Neural progenitor cell (in vitro differentiated cells): Measurements from ENCODE around the gene SLC16A13. TPM values are rescaled to one million over a fixed set of nuclear protein-coding genes. Genes with fewer than 3 reads are reported as not detected.

Experiments used
- DNase-seq: peaks from one replicate; pipeline ENCODE4 v3.0.0-alpha.2; 2016; ENCODE audit warnings: low spot score
- H2AFZ ChIP-seq: fragments of 200-600 bp; sonication (generic); replicated peaks from 2 replicates; pipeline ENCODE4 v1.6.1; 2016; ENCODE audit warnings: antibody characterized with exemption
- H3F3A ChIP-seq: fragments of 200-600 bp; sonication (generic); 2 replicates; pipeline ENCODE4 v1.6.1; 2016; ENCODE audit warnings: antibody characterized with exemption, low read depth
- H3K27ac ChIP-seq: fragments of 200-600 bp; sonication (generic); 2 replicates; pipeline ENCODE4 v1.5.1; 2016; ENCODE audit warnings: mild to moderate bottlenecking
- H3K27me3 ChIP-seq: fragments of 200-600 bp; sonication (generic); 2 replicates; pipeline ENCODE4 v1.6.1; 2016; ENCODE audit warnings: mild to moderate bottlenecking, moderate library complexity
- H3K36me3 ChIP-seq: fragments of 200-600 bp; sonication (generic); 2 replicates; pipeline ENCODE4 v1.5.1; 2016
- H3K4me1 ChIP-seq: fragments of 200-600 bp; sonication (generic); 2 replicates; pipeline ENCODE4 v1.6.1; 2016; ENCODE audit warnings: mixed run types
- H3K4me2 ChIP-seq: fragments of 200-600 bp; sonication (generic); 2 replicates; pipeline ENCODE4 v1.6.1; 2016
- H3K4me3 ChIP-seq: fragments of 200-600 bp; sonication (generic); 2 replicates; pipeline ENCODE4 v1.5.1; 2016
- H3K79me2 ChIP-seq: fragments of 200-600 bp; sonication (generic); 2 replicates; pipeline ENCODE4 v1.6.1; 2016; ENCODE audit warnings: low read depth
- H3K9ac ChIP-seq: fragments of 200-600 bp; sonication (generic); 2 replicates; pipeline ENCODE4 v1.6.1; 2016
- H3K9me3 ChIP-seq: fragments of 200-600 bp; sonication (generic); 2 replicates; pipeline ENCODE4 v1.5.1; 2016; ENCODE audit warnings: low read depth
- H4K20me1 ChIP-seq: fragments of 200-600 bp; sonication (generic); 2 replicates; pipeline ENCODE4 v1.6.1; 2016; ENCODE audit warnings: low read depth
- H3K27ac Mint-ChIP-seq: 3 replicates; pipeline ENCODE4 v1.8.0; 2021; ENCODE audit warnings: mixed read lengths
- H3K27me3 Mint-ChIP-seq: 2 replicates; pipeline ENCODE4 v1.8.0; 2022; ENCODE audit warnings: low read depth, mild to moderate bottlenecking, inconsistent platforms, moderate library complexity, mixed read lengths; ENCODE audit not compliant: insufficient read depth
- H3K36me3 Mint-ChIP-seq: 3 replicates; pipeline ENCODE4 v1.8.0; 2021; ENCODE audit warnings: mixed read lengths
- H3K4me1 Mint-ChIP-seq: 3 replicates; pipeline ENCODE4 v1.8.0; 2021; ENCODE audit warnings: mixed read lengths
- H3K4me3 Mint-ChIP-seq: 3 replicates; pipeline ENCODE4 v1.8.0; 2021; ENCODE audit warnings: mild to moderate bottlenecking, moderate library complexity, mixed read lengths
- H3K9me3 Mint-ChIP-seq: 3 replicates; pipeline ENCODE4 v1.8.0; 2020; ENCODE audit warnings: mixed read lengths
- EZH2 ChIP-seq: fragments of 200-600 bp; sonication (generic); IDR thresholded peaks from 2 replicates; pipeline ENCODE4 v1.6.1; 2017; ENCODE audit warnings: antibody characterized with exemption, mild to moderate bottlenecking, moderate library complexity
- EZH2phosphoT487 ChIP-seq: fragments of 200-600 bp; sonication (generic); IDR thresholded peaks from 2 replicates; pipeline ENCODE4 v1.6.1; 2017; ENCODE audit warnings: antibody characterized with exemption
- total RNA-seq: library from RNA; depleted of rRNA; stranded (reverse); fragments of >200 nt; gene quantifications from 2 replicates; pipeline ENCODE4 v1.2.3, GENCODE V29; 2015; ENCODE audit warnings: low replicate concordance
- TF ChIP-seq, protein P1 (sequence below): fragments of 200-600 bp; sonication (generic); IDR thresholded peaks from 2 replicates; pipeline ENCODE4 v1.5.1; 2017; ENCODE audit warnings: antibody characterized with exemption, mild to moderate bottlenecking

The SLC16A13 gene
- total RNA-seq, 1 donor from 2014 or later, result not detected

DNA sequence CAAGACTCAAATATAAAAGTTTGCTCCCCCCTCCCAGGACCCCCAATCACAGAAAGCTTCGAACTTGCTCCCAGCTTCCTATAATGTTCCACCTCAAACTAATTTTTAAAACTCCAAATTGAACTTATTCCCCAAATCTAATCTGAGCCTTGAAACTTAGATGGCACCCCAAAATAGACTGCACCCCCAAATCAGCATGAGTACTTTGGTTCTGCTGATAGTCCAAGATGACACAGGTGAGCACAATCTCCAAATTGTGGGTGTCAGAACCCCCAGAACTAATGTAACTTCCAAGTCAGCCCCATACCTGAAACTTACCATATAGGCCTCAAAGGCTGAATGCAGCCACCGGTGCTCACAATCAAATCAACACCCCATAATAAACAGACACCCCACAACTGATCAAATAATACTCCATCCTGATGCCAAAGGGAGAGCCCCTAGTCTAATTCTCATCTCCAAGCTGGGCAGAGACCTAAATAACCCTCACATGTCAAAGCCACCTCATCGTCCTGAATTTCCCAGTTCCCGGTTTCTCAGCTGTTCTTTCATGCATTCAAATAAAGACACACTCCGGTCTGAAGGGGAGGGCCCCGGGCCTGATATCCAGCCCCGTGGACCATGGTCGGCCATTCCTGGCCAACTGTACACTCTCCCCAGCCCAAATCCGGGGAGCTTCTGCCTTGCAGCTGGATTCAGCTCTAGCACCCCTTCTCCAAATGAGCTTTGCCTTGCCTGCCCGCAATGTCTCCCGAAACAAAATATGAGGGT, 14.7 kb upstream of the SLC16A13 start:
- H3K36me3 Mint-ChIP-seq, result peaks cover 2% of the 10 kb centered on the region
- Histone ChIP-seq H4K20me1 (no peaks in the 10 kb centered on the region), H3K27me3 (peaks cover 43% of the 10 kb centered on the region), H3K79me2 (no peaks in the 10 kb centered on the region), H3K9ac (no peak overlapping the region), H3K4me1 (peaks cover 6% of the 10 kb centered on the region), H3F3A (peaks cover 30% of the 10 kb centered on the region), H3K4me2 (no peak overlapping the region), H3K27ac (no peak overlapping the region), H2AFZ (peak overlapping the region; percentile 75), H3K4me3 (no peak overlapping the region), H3K9me3 (no peaks in the 10 kb centered on the region), H3K36me3 (no peaks in the 10 kb centered on the region)
- H3K27ac Mint-ChIP-seq, result peak overlapping the region; percentile 2
- DNase-seq, result no peak
- H3K27me3 Mint-ChIP-seq, result peaks cover 39% of the 10 kb centered on the region
- TF ChIP-seq EZH2phosphoT487 (no peak), EZH2 (no peak)
- TF ChIP-seq, protein P1, sequence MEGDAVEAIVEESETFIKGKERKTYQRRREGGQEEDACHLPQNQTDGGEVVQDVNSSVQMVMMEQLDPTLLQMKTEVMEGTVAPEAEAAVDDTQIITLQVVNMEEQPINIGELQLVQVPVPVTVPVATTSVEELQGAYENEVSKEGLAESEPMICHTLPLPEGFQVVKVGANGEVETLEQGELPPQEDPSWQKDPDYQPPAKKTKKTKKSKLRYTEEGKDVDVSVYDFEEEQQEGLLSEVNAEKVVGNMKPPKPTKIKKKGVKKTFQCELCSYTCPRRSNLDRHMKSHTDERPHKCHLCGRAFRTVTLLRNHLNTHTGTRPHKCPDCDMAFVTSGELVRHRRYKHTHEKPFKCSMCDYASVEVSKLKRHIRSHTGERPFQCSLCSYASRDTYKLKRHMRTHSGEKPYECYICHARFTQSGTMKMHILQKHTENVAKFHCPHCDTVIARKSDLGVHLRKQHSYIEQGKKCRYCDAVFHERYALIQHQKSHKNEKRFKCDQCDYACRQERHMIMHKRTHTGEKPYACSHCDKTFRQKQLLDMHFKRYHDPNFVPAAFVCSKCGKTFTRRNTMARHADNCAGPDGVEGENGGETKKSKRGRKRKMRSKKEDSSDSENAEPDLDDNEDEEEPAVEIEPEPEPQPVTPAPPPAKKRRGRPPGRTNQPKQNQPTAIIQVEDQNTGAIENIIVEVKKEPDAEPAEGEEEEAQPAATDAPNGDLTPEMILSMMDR, result no peak
- peaks cover 2% of the 10 kb centered on the region for H3K9me3 Mint-ChIP-seq
- peaks cover 50% of the 10 kb centered on the region for H3K4me1 Mint-ChIP-seq
- H3K4me3 Mint-ChIP-seq, result peak overlapping the region; percentile 70

DNA sequence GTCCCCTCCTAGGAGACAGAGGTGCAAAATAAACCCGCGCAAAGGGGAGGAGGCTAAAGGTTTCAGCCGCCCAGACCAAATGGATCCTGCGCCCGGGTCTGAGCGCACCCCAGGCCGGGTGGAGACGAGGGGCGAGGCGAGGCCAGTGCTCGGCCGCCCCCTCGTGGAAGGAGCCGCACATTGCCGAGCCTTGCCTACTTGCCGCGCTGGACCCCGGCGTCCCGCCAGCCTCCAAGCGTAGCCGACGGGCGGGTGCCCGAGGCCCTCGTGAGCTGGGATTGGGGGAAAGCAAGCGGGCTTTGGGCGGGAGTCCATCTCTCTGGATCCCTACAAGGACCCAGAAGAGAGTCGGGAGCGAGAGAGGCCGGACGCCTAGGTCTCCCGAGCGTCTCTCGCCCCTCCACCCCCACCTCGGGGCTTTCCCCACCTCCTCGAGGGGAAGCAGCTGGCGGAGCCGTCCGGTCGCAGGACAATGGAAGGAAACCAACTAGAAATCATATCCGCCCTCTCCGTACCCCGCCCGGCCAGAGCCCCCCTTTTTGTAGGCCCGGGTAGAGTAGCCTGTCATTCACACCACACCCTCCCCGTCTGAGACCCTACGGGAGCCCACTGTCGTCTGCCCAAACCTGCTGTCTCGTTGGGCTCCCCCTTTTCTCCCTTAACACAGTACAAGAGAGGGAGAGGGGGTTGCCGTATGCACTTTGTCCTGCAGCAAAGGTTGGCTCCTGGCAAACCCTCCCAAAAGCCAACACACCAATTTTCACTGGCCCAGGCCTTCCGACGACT, 13.6 kb upstream of the SLC16A13 start:
- no peaks in the 10 kb centered on the region for H3K9me3 ChIP-seq
- H3K27ac ChIP-seq, result no peak overlapping the region
- peaks cover 43% of the 10 kb centered on the region for H3K27me3 ChIP-seq
- Mint-ChIP-seq H3K4me1 (peaks cover 42% of the 10 kb centered on the region), H3K9me3 (peaks cover 2% of the 10 kb centered on the region), H3K36me3 (peaks cover 2% of the 10 kb centered on the region), H3K27ac (no peak overlapping the region), H3K27me3 (peaks cover 39% of the 10 kb centered on the region), H3K4me3 (peak overlapping the region; percentile 70)
- H3K4me1 ChIP-seq, result peaks cover 6% of the 10 kb centered on the region
- H3K4me3 ChIP-seq, result peak overlapping the region; percentile 35
- H3K79me2 ChIP-seq, result no peaks in the 10 kb centered on the region
- H3K4me2 ChIP-seq, result peak overlapping the region; percentile 66
- peak overlapping the region; percentile 75 for H2AFZ ChIP-seq
- H4K20me1 ChIP-seq, result no peaks in the 10 kb centered on the region
- peak; percentile 92 for DNase-seq
- peak; percentile 67 for TF ChIP-seq EZH2
- TF ChIP-seq, protein P1, result peak; percentile 88
- peak; percentile 65 for TF ChIP-seq EZH2phosphoT487
- no peaks in the 10 kb centered on the region for H3K36me3 ChIP-seq
- no peak overlapping the region for H3K9ac ChIP-seq
- peaks cover 30% of the 10 kb centered on the region for H3F3A ChIP-seq

DNA sequence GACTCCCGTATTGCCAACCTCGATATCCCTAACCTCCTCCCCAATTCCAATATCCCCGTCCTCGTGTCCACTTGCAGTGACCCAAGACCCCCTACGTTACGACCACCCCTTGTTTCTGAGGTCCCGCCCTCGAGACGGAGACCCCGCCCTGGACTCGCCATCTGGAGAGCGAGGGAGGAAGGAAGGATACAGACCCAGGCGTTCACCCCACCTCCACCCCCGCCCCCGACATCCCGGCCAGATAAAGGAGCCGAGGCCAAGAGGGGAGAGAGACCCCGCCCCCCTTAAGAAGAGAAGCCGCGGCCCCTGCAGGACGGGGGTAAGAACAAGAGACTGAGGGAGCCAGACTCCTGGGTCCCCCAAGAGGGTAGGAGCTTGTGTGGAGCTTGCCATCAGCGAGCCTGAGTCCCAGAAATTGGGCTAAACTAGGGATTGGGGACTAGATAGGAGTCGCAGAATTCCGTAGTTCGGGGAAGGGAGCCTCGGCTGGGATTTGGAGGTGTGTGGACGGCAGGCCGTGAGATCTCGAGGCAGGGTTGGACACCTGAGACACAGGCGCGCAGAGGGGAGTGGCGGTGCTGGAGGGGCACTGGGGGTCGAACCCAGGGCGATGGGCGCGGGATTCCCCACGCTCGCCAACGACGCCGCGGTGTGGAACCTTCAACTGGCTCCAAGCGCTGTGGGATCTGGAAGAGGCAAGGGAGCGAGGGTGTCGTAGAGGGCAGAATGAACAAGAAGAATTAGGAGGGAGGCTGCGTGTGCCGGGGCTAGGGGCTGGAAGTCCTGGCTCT, 12.8 kb upstream of the SLC16A13 start, which contains the start of gene BCL6B:
TSS of gene BCL6B (plus strand) at position 270 of the 791 bp plus-strand sequence. CDS start 622 bp downstream, outside the sequence.
- Histone ChIP-seq H3K9me3 (no peaks in the 10 kb centered on the region), H3K36me3 (no peaks in the 10 kb centered on the region), H3F3A (peaks cover 30% of the 10 kb centered on the region), H3K4me3 (peak within 1 kb of the TSS; percentile 35), H3K4me2 (peak within 1 kb of the TSS; percentile 66), H3K4me1 (peaks cover 6% of the 10 kb centered on the region), H3K9ac (no peak within 1 kb of the TSS), H3K27ac (no peak within 1 kb of the TSS), H3K79me2 (no peaks in the 10 kb centered on the region), H4K20me1 (no peaks in the 10 kb centered on the region), H3K27me3 (peaks cover 43% of the 10 kb centered on the region), H2AFZ (peak within 1 kb of the TSS; percentile 75)
- H3K27ac Mint-ChIP-seq, result no peak within 1 kb of the TSS
- peak; percentile 68 for DNase-seq
- H3K27me3 Mint-ChIP-seq, result peaks cover 39% of the 10 kb centered on the region
- peaks cover 34% of the 10 kb centered on the region for H3K4me1 Mint-ChIP-seq
- H3K9me3 Mint-ChIP-seq, result peaks cover 2% of the 10 kb centered on the region
- TF ChIP-seq EZH2phosphoT487 (peak; percentile 66), EZH2 (peak; percentile 68)
- TF ChIP-seq, protein P1, result no peak
- peak within 1 kb of the TSS; percentile 70 for H3K4me3 Mint-ChIP-seq
- no peaks in the 10 kb centered on the region for H3K36me3 Mint-ChIP-seq
